ENCODE data around the gene SAT2. TPM values are rescaled to one million over a fixed set of nuclear protein-coding genes. Genes with fewer than 3 reads are reported as not detected.
"Not testable (repeated sequence)": the region's sequence is repeated elsewhere in the genome, so short reads cannot be mapped to it uniquely, and the experiment has no call there.

The SAT2 gene
- total RNA-seq, 1 experiment from 2014 or later, result 66.8 TPM

GRCh38 chr17:7606280-7606679, 21.3 kb downstream of the SAT2 start:
- TF ChIP-seq CTCF (IDR thresholded peaks at IDR 0.05; ENCODE audit: unreplicated experiment), result no peak
- peaks cover 81% of the 10 kb centered on the region for H3K36me3 Mint-ChIP-seq (ENCODE audit: insufficient read depth, unreplicated experiment)
- ChIA-PET CTCF (no interaction called here), POLR2A (interaction anchor here (10.5 kb wide), 1 partner anchor 18 kb away, joined by 206 read pairs; the partner anchor contains the start of genes MPDU1 and SOX15)
- H3K4me3 Mint-ChIP-seq (ENCODE audit: unreplicated experiment), result no peak overlapping the region
- no peak for DNase-seq (ENCODE audit: unreplicated experiment)
- no peak overlapping the region for H3K27ac Mint-ChIP-seq (ENCODE audit: low read depth, unreplicated experiment)
- peaks cover 10% of the 10 kb centered on the region for H3K4me1 Mint-ChIP-seq (ENCODE audit: insufficient read depth, unreplicated experiment)
- no peaks in the 10 kb centered on the region for H3K27me3 Mint-ChIP-seq (ENCODE audit: insufficient read depth, unreplicated experiment)
- intact Hi-C loops (cut with micrococcal nuclease), result no loop called here
- no peaks in the 10 kb centered on the region for H3K9me3 Mint-ChIP-seq (ENCODE audit: unreplicated experiment)
- BruUV-seq (replicated peaks), result no TSS peak

GRCh38 chr17:7597561-7597960, 30.1 kb downstream of the SAT2 start:
- H3K9me3 Mint-ChIP-seq (ENCODE audit: unreplicated experiment); H3K27ac Mint-ChIP-seq (ENCODE audit: low read depth, unreplicated experiment); POLR2A ChIA-PET; BruUV-seq (replicated peaks); H3K4me3 Mint-ChIP-seq (ENCODE audit: unreplicated experiment); intact Hi-C loops (cut with micrococcal nuclease); DNase-seq (ENCODE audit: unreplicated experiment); H3K27me3 Mint-ChIP-seq (ENCODE audit: insufficient read depth, unreplicated experiment); H3K4me1 Mint-ChIP-seq (ENCODE audit: insufficient read depth, unreplicated experiment): not testable (repeated sequence)
- peaks cover 98% of the 10 kb centered on the region for H3K36me3 Mint-ChIP-seq (ENCODE audit: insufficient read depth, unreplicated experiment)
- CTCF ChIA-PET, result interaction anchor here (0.6 kb wide), 1 partner anchor 8 kb away, joined by 3 read pairs; no protein-coding TSS in a partner anchor

GRCh38 chr17:7593296-7593695, 34.3 kb downstream of the SAT2 start:
- POLR2A ChIA-PET, result interaction anchor here (11.2 to 14.9 kb wide), 2 partner anchors 18 kb away, joined by 206 to 294 read pairs; partner anchors contain the start of genes CD68 and FXR2
- BruUV-seq (replicated peaks), result no TSS peak
- Mint-ChIP-seq H3K36me3 (ENCODE audit: insufficient read depth, unreplicated experiment) (peaks cover 73% of the 10 kb centered on the region), H3K4me3 (ENCODE audit: unreplicated experiment) (no peak overlapping the region), H3K27ac (ENCODE audit: low read depth, unreplicated experiment) (no peak overlapping the region), H3K9me3 (ENCODE audit: unreplicated experiment) (no peaks in the 10 kb centered on the region), H3K4me1 (ENCODE audit: insufficient read depth, unreplicated experiment) (peaks cover 18% of the 10 kb centered on the region), H3K27me3 (ENCODE audit: insufficient read depth, unreplicated experiment) (no peaks in the 10 kb centered on the region)
- CTCF ChIA-PET, result interaction anchor here (0.6 to 1.3 kb wide), 3 partner anchors 21 to 131 kb away, joined by 3 read pairs; no protein-coding TSS in a partner anchor
- intact Hi-C loops (cut with micrococcal nuclease), result no loop called here
- DNase-seq (ENCODE audit: unreplicated experiment), result no peak
- TF ChIP-seq CTCF (IDR thresholded peaks at IDR 0.05; ENCODE audit: unreplicated experiment), result no peak

- Mint-ChIP-seq H3K36me3 (ENCODE audit: insufficient read depth, unreplicated experiment) (peaks cover 66% of the 10 kb centered on the region), H3K4me1 (ENCODE audit: insufficient read depth, unreplicated experiment) (peaks cover 26% of the 10 kb centered on the region), H3K27me3 (ENCODE audit: insufficient read depth, unreplicated experiment) (no peaks in the 10 kb centered on the region), H3K27ac (ENCODE audit: low read depth, unreplicated experiment) (no peak overlapping the region), H3K4me3 (ENCODE audit: unreplicated experiment) (no peak overlapping the region), H3K9me3 (ENCODE audit: unreplicated experiment) (no peaks in the 10 kb centered on the region)
- intact Hi-C loops (cut with micrococcal nuclease), result no loop called here
- no TSS peak for BruUV-seq (replicated peaks)
- DNase-seq (ENCODE audit: unreplicated experiment), result no peak
- ChIA-PET CTCF (interaction anchor here (1.3 kb wide), 1 partner anchor 96 kb away, joined by 4 read pairs; the partner anchor contains the start of gene WRAP53), POLR2A (interaction anchor here (6.8 to 14.9 kb wide), 4 partner anchors 17 to 93 kb away, joined by 51 to 303 read pairs (median 250); partner anchors contain the start of genes CD68, FXR2, SAT2 and TP53)
- no peak for TF ChIP-seq CTCF (IDR thresholded peaks at IDR 0.05; ENCODE audit: unreplicated experiment)
Observed at GRCh38 chr17:7592422-7593021, 35.1 kb downstream of the SAT2 start.

All from MCF 10A (cell line).